ENCODE results near the gene LPP.
"Not testable (repeated sequence)": the region's sequence is repeated elsewhere in the genome, so short reads cannot be mapped to it uniquely, and the experiment has no call there.

The LPP gene

GRCh38 chr3:188154014-188154808 is at the start of gene LPP:
LPP (plus strand) TSS chr3:188154157; CDS start chr3:188406121, 251,964 bp downstream.
- peak; percentile 55 for DNase-seq (ENCODE audit: low read depth)

- no peak for DNase-seq (ENCODE audit: low read depth)
Observed at GRCh38 chr3:188106006-188106405, 48.0 kb upstream of the LPP start.

GRCh38 chr3:188106454-188106853 is 47.5 kb upstream of the LPP start:
- no peak for DNase-seq (ENCODE audit: low read depth)

- DNase-seq (ENCODE audit: low read depth) = no peak
Observed at GRCh38 chr3:188106887-188107830, 46.8 kb upstream of the LPP start.

- no peak for DNase-seq (ENCODE audit: low read depth)
Observed at GRCh38 chr3:188108703-188109412, 45.1 kb upstream of the LPP start.

GRCh38 chr3:188111002-188111584 is 42.9 kb upstream of the LPP start:
- no peak for DNase-seq (ENCODE audit: low read depth)

- no peak for DNase-seq (ENCODE audit: low read depth)
Observed at GRCh38 chr3:188113756-188114155, 40.2 kb upstream of the LPP start.

GRCh38 chr3:188119846-188120245 is 34.1 kb upstream of the LPP start:
- DNase-seq (ENCODE audit: low read depth) = no peak

- DNase-seq (ENCODE audit: low read depth) = no peak
Observed at GRCh38 chr3:188122571-188123169, 31.3 kb upstream of the LPP start.

GRCh38 chr3:188123170-188123905 is 30.6 kb upstream of the LPP start:
- DNase-seq (ENCODE audit: low read depth) = no peak

GRCh38 chr3:188124184-188124583 is 29.8 kb upstream of the LPP start:
- no peak for DNase-seq (ENCODE audit: low read depth)

GRCh38 chr3:188125076-188125475 is 28.9 kb upstream of the LPP start:
- DNase-seq (ENCODE audit: low read depth) = no peak

- DNase-seq (ENCODE audit: low read depth) = no peak
Observed at GRCh38 chr3:188126276-188126675, 27.7 kb upstream of the LPP start.

GRCh38 chr3:188126934-188127333 is 27.0 kb upstream of the LPP start:
- DNase-seq (ENCODE audit: low read depth) = no peak

- no peak for DNase-seq (ENCODE audit: low read depth)
Observed at GRCh38 chr3:188128905-188129304, 25.1 kb upstream of the LPP start.

- not testable (repeated sequence) for DNase-seq (ENCODE audit: low read depth)
Observed at GRCh38 chr3:188131023-188131422, 22.9 kb upstream of the LPP start.

GRCh38 chr3:188133219-188133618 is 20.7 kb upstream of the LPP start:
- no peak for DNase-seq (ENCODE audit: low read depth)

GRCh38 chr3:188133646-188134045 is 20.3 kb upstream of the LPP start:
- DNase-seq (ENCODE audit: low read depth) = no peak

- DNase-seq (ENCODE audit: low read depth) = no peak
Observed at GRCh38 chr3:188134079-188134478, 19.9 kb upstream of the LPP start.

GRCh38 chr3:188134856-188135255 is 19.1 kb upstream of the LPP start:
- no peak for DNase-seq (ENCODE audit: low read depth)

GRCh38 chr3:188135271-188135670 is 18.7 kb upstream of the LPP start:
- DNase-seq (ENCODE audit: low read depth) = no peak

Measured in stimulated activated CD8-positive, alpha-beta memory T cell treated with anti-CD3 and anti-CD28 coated beads, Interleukin-7, amount 100 ng/mL, for 24 hours (primary cell).